NCI-H1694 (cell line): ENCODE measurements around the gene GABRA1.

Source experiments
- DNase-seq: peaks from one replicate; lab custom pipeline; 2025; lab: John Stamatoyannopoulos, UW

The GABRA1 gene

GRCh38 chr5:161847941-161848391 is at the start of gene GABRA1:
TSS of gene GABRA1 (plus strand) at chr5:161848120. CDS start at chr5:161850811, 2,691 bp downstream.
- peak; percentile 31 for DNase-seq

- no peak for DNase-seq
Measured at GRCh38 chr5:161799316-161799715, 48.6 kb upstream of the GABRA1 start.

GRCh38 chr5:161804263-161804662 is 43.7 kb upstream of the GABRA1 start:
- no peak for DNase-seq

- no peak for DNase-seq
Measured at GRCh38 chr5:161846746-161847145, 1.2 kb upstream of the GABRA1 start.

GRCh38 chr5:161847447-161847846 is 473 bp upstream of the GABRA1 start:
- no peak for DNase-seq

GRCh38 chr5:161850491-161850890 is 2.6 kb downstream of the GABRA1 start:
- DNase-seq = no peak

- DNase-seq = no peak
Measured at GRCh38 chr5:161851691-161852299, 3.9 kb downstream of the GABRA1 start.

GRCh38 chr5:161857358-161857757 is 9.4 kb downstream of the GABRA1 start:
- DNase-seq = no peak

- no peak for DNase-seq
Measured at GRCh38 chr5:161863259-161863658, 15.3 kb downstream of the GABRA1 start.

- DNase-seq = no peak
Measured at GRCh38 chr5:161863811-161864210, 15.9 kb downstream of the GABRA1 start.

- no peak for DNase-seq
Measured at GRCh38 chr5:161865510-161865909, 17.6 kb downstream of the GABRA1 start.

GRCh38 chr5:161889971-161890370 is 42.1 kb downstream of the GABRA1 start:
- no peak for DNase-seq

GRCh38 chr5:161895514-161895913 is 47.6 kb downstream of the GABRA1 start:
- no peak for DNase-seq

GRCh38 chr5:161897033-161897432 is 49.1 kb downstream of the GABRA1 start:
- no peak for DNase-seq

GRCh38 chr5:161899590-161899989 is 51.7 kb downstream of the GABRA1 start:
- DNase-seq = no peak

- no peak for DNase-seq
Measured at GRCh38 chr5:161900981-161901380, 53.1 kb downstream of the GABRA1 start.

GRCh38 chr5:161921781-161922180 is 73.9 kb downstream of the GABRA1 start:
- DNase-seq = no peak

- no peak for DNase-seq
Measured at GRCh38 chr5:161924270-161924669, 76.3 kb downstream of the GABRA1 start.

GRCh38 chr5:161925960-161926359 is 78.0 kb downstream of the GABRA1 start:
- DNase-seq = no peak

- no peak for DNase-seq
Measured at GRCh38 chr5:161934486-161934885, 86.6 kb downstream of the GABRA1 start.

- no peak for DNase-seq
Measured at GRCh38 chr5:161944974-161945373, 97.1 kb downstream of the GABRA1 start.

- DNase-seq = no peak
Measured at GRCh38 chr5:161946911-161947310, 99.0 kb downstream of the GABRA1 start.
